ENCODE measurements around the gene DSG4.

DNA sequence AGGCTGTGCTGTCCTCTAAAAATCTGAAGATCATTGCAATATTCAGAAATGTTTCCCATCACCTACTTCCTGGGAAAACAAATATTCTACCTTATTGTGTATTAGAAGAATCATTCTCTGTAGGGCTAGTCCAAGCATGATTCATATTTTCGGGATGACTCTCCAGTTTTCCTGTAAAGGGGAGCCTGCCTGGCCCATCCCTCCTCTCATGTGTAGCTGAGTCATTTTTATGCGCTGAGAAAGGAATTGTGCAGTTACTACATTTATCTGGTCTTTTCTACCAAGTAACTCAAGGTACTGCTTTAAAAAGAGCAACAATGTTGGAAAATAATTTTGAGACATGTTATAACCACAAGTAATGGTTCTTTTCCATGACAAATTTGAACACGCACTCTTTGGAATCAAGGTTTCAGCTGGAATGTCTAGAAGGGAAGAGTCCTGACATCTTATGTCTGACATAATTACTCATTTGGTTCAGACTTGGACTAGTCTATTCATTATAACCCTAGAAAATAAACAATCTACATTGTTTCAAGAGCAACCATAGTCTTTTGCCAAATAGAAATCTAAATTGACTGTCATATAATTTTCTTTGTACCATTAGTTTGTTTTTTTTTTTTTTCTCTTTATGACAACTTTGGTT is 77.6 kb downstream of the DSG4 start:
- TF ChIP-seq, protein P1, sequence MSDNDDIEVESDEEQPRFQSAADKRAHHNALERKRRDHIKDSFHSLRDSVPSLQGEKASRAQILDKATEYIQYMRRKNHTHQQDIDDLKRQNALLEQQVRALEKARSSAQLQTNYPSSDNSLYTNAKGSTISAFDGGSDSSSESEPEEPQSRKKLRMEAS (IDR thresholded peaks at IDR 0.05): no peak
- TF ChIP-seq, protein P2, sequence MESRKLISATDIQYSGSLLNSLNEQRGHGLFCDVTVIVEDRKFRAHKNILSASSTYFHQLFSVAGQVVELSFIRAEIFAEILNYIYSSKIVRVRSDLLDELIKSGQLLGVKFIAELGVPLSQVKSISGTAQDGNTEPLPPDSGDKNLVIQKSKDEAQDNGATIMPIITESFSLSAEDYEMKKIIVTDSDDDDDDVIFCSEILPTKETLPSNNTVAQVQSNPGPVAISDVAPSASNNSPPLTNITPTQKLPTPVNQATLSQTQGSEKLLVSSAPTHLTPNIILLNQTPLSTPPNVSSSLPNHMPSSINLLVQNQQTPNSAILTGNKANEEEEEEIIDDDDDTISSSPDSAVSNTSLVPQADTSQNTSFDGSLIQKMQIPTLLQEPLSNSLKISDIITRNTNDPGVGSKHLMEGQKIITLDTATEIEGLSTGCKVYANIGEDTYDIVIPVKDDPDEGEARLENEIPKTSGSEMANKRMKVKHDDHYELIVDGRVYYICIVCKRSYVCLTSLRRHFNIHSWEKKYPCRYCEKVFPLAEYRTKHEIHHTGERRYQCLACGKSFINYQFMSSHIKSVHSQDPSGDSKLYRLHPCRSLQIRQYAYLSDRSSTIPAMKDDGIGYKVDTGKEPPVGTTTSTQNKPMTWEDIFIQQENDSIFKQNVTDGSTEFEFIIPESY (IDR thresholded peaks at IDR 0.05): no peak
- TF ChIP-seq RAD21 (IDR thresholded peaks at IDR 0.05) (no peak), GABPA (IDR thresholded peaks at IDR 0.05 in 1 of 2, conservative IDR thresholded peaks at IDR 0.05 in 1 of 2) (no peak)
